GM19023 (cell line): ENCODE data around the gene TTBK2.
"Not testable (repeated sequence)": the region's sequence is repeated elsewhere in the genome, so short reads cannot be mapped to it uniquely, and the experiment has no call there.

ENCODE experiments used
- ATAC-seq: cut with Tn5 transposase; IDR thresholded peaks from one replicate; pipeline ENCODE4 v1.9.1; 2021; ENCODE audit warnings: mild to moderate bottlenecking, moderate library complexity; ENCODE audit not compliant: unreplicated experiment

TTBK2 gene

DNA sequence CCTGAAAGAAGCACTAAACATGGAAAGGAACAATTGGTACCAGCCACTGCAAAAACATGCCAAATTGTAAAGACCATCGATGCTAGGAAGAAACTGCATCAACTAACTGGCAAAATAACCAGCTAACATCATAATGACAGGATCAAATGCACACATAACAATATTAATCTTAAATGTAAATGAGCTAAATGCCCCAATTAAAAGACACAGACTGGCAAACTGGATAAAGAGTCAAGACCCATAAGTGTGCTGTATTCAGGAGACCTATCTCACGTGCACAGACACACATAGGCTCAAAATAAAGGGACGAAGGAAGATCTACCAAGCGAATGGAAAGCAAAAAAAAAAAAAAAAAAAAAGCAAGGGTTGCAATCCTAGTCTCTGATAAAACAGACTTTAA is 154.5 kb downstream of the TTBK2 start:
- ATAC-seq, result not testable (repeated sequence)

DNA sequence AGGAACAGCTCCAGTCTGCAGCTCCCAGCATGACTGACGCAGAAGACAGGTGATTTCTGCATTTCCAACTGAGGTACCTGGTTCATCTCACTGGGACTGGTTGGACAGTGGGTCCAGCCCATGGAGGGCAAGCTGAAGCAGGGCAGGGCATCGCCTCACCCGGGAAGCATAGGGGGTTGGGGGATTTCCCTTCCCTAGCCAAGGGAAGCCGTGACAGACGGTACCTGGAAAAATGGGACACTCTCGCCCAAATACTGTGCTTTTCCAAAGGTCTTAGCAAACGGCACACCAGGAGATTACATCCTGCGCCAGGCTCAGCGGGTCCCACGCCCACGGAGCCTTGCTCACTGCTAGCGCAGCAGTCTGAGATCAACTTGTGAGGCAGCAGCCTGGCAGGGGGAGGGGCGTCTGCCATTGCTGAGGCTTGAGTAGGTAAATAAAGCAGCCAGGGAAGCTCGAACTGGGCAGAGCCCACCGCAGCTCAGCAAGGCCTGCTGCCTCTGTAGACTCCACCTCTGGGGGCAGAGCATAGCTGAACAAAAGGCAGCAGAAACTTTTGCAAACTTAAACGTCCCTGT is 156.3 kb downstream of the TTBK2 start:
- not testable (repeated sequence) for ATAC-seq

DNA sequence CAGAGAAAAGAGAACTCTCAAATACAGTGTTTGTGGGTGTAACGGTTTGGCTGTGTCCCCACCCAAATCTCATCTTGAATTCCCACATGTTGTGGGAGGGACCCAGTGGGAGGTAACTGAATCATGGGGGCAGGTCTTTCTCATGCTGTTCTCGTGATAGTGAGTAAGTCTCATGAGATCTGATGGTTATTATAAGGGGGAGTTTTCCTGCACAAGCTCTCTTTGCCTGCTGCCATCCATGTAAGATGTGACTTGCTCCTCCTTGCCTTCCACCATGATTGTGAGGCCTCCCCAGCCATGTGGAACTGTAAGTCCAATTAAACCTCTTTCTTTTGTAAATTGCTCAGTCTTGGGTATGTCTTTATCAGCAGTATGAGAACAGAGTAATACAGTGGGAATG is 158.8 kb downstream of the TTBK2 start:
- not testable (repeated sequence) for ATAC-seq

- ATAC-seq, result no peak
Measured at GRCh38 chr15:42760759-42761158, 159.8 kb downstream of the TTBK2 start.

DNA sequence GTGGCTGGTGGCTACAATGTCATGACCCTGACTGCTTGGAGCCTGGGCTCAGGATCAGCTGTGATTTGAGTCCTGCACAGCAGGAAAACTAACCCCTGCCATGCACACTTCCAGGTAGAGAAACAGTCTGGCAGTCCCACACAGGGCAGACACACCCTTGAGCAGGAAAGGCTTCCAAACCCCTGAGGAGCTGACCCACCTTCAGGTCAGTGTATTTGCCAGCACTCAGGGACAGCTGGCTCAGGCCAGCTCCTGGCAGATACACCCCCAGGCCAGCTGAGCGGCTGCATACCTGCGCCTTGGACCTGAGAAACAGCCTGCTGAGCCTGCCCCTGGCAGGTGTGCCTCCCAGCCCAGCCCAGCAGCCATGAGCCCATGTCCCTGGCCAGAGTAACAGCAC is 161.5 kb downstream of the TTBK2 start:
- no peak for ATAC-seq

DNA sequence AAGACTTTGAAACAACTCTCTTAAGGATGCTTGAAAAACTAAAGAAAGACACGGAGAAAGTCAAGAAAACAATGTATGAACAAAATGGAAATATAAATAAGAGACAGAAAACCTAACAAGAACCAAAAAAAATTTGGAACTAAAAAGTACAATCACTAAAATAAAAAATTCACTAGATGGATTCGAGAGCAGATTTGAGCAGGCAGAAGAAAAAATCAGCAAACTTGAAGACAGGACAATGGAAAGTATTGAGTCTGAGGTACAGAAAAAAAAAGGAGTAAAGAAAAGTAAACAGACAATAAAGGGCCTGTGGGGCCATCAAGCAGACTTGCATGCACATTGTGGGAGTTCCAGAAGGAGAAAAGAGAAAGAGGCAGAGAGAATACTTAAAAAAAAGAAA is 170.3 kb downstream of the TTBK2 start:
- ATAC-seq, result no peak

- ATAC-seq, result no peak
Measured at GRCh38 chr15:42749266-42749665, 171.3 kb downstream of the TTBK2 start.

GRCh38 chr15:42744195-42744594 is 176.4 kb downstream of the TTBK2 start:
- no peak for ATAC-seq

- no peak for ATAC-seq
Measured at GRCh38 chr15:42742149-42742548, 178.4 kb downstream of the TTBK2 start.

DNA sequence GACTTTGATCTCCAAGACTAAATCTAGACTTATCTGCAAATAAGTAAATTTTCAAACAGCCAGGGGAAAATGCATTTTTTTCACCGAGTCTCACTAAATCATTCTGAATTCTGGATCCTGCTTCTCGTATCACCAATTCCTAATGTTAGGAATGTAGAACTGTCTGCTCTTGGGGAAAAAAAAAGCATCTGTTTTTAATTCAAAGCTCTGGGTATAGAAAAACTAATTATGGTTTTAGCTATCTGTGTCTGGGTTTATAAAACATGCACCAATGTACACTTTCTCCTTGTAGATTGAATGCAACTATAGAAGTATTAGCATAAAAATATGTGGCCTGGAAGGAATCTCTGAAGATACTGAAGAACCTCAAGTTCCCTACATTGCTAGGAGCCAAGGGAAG is 178.9 kb downstream of the TTBK2 start:
- ATAC-seq, result no peak

DNA sequence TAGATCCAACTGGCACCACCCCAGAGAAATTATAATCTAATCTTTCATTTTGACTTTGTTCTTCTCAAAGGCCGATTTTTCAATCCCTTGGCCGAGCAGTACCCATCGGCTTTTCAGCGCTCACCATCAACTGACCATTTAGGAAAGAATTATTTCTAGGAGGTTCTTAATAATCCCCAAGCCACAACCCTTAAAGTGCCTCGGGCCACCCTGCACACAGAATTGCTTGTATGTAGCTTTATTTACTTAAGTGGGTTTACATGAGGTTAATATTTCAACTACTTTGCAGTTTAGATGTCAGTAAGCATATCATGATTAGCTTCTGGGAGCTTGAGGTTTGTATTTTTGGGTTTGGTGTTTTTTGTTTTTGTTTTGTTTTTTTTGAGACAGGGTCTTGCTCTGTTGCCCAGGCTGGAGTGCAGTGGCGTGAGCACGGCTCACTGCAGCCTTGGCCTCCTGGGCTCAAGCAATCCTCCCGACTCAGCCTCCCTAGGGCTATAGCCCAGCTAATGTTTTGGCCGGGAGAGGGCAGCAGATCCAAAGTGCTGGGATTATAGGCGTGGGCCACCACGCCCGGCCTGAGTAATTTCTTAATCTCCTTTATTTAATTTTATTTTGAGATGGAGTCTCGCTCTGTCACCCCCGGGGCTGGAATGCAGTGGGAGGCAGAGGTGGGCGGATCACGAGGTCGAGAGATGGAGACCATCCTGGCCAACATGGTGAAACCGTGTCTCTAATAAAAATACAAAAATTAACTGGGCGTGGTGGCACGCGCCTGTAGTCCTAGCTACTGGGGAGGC is 182.8 kb downstream of the TTBK2 start:
- no peak for ATAC-seq

DNA sequence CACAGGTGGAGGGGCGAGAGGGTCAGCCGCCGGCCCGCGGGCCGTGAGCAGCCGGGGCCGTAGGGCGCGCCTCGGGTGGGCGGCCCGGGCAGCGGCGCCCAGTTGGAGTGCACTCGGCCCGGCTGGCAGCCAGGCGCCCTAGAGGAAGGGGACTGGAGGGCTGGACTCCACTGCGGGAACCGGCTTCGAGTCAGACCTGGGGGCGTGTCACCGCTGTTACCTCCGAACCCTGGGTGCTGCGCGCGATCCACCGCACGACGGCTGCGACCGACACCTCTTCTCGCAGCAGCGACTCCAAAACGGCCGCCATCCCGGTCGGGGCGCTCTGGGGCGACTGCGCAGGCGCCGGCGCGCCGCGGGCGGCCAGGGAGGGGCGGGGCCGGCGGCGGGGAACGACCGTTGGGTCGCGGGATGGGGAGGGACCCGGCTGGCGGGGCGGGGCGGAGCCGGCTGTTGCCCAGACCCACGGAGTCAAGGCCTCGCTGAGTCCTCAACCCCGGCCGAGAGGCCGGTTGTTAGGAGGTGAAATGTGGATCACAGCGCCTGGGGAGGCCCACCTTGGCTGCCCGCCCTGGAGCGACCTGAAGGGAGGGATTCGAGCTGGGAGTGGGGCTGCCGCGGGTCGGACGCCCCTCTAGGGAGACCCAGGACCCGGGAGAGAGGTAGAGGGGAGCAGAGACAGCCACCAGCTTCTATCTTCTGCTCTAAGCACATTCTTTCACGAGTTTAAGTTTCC is 183.6 kb downstream of the TTBK2 start, which contains the start of gene CDAN1:
Gene CDAN1 (minus strand): TSS at position 336 of the 736 bp plus-strand sequence. CDS start 26 bp downstream, at position 310.
- peak; percentile 89 for ATAC-seq

DNA sequence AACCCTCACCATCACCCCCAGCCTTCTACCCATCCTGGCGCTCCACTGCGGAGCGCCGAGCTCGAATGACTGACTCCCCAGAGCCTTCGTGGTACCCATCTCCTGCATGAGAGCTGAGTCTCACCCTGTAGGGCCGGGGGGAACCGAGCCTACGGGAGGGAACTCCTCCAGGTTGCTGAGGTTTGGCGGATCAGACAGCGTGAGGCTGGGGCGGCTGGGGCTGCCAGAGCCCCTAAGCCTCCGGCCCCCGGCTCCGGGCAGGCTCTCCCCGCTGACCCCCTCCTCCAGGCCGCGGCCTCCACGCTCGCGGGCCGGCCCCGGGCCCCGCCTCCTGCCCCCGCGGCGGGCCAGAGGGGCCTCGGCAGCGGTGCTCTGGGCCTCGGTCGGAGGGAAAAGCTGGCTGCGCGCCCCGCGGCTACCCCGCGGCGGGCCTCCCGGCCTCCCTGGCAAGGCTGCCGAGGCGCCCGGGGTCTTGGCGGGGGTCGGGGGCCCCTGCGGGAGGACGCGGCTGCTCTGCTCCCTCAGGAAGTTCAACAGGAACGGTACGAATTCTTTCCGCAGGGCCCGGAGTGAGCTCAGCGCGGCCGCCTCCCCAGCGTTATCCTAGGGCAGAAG is 184.3 kb downstream of the TTBK2 start:
- ATAC-seq, result peak; percentile 42

- no peak for ATAC-seq
Measured at GRCh38 chr15:42735382-42736165, 185.0 kb downstream of the TTBK2 start.

- no peak for ATAC-seq
Measured at GRCh38 chr15:42734076-42734672, 186.4 kb downstream of the TTBK2 start.

GRCh38 chr15:42733027-42733426 is 187.6 kb downstream of the TTBK2 start:
- no peak for ATAC-seq

DNA sequence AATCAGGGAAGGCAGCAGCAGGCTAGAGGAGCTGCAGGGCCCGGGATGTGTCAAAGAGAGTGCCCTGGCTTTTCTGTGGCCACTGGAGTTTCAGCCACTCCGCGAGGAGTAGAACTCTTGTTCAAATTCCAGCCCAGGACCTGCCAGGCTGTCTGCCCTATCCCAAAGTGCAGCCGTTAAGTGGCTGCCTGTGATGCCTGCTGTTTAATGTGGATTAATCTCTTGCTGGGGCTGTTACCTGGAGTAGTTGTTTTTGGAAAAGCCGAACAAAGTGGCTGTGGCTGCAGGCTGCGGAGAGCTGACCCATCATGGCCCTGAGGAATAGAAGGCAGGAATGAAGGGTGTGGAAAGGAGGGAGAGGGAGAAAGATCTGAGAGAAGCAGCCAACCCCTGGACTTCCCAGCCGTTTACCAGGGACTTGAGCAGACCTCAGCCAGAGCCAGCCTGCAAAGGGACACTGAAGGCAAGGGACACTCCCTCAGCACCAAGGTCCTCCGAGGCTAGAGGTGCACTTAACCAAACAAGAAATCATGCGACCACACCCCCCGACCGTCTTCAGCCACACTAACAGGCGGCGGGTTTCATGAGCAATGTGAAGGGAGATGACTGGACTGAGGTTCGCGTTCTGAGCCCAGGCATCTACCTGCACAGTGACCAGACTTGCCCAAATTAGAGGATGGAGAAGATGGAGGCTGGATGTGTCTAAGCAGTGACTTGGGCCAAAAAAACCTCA is 188.3 kb downstream of the TTBK2 start:
- ATAC-seq, result no peak

DNA sequence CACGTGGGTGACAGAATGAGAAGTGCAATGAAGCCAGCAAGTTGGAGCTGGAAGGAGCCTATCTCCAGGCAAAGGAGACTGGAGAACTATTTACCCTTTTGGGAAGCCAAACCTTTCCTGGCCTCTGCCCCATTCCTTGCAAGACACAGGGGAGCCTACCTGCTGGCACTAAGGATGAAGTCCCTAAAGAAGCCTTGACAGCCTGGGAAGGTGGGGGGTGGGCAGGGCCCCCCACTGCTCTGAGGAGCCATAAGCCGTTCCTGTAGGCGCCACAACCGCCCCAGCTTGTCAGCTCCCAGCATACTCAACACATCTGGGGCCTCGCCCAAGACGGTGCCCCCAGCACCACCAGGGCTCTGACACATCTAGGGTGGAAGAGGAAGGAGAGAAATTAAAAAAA is 189.1 kb downstream of the TTBK2 start:
- ATAC-seq, result no peak

DNA sequence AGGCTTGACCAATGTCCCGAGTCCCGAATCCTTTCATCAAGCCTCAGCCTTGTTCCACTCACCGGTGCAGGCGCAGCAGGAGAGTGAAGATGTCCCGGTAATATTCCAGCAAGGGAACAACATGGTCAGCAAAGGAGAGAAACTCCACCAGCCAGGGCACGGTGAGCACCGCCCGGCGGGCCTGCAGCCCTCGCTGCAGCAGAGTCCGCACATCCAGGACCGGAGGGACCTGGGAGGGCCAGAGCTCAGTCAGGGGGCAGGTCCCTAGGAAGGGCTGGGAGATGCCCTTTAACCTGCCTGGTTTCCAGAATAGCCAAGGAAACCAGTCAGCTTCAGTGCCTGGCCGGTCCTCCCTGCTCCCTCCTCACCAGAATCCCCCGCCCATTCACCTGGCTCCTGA is 190.0 kb downstream of the TTBK2 start:
- no peak for ATAC-seq

GRCh38 chr15:42730135-42730534 is 190.4 kb downstream of the TTBK2 start:
- no peak for ATAC-seq
